HepG2 (cell line): ENCODE data around the gene OR51T1. TPM values are rescaled to one million over a fixed set of nuclear protein-coding genes. Genes with fewer than 3 reads are reported as not detected.

Source experiments
- ATAC-seq: fragments of 200-7000 bp; cut with Tn5 transposase; 3 replicates; pipeline ENCODE4 v1.9.1; 2020; ENCODE audit warnings: mild to moderate bottlenecking, moderate library complexity
- BruUV-seq: library from RNA; stranded (reverse); fragments of 400-500 nt; replicated peaks from 2 replicates; lab custom pipeline; 2021; lab: Mats Ljungman, UMichigan
- CTCF ChIA-PET: fragments of 300-600 bp; formaldehyde crosslinking; extraction: SDS; loops from one replicate; lab custom pipeline; 2021; ENCODE audit warnings: low total read pairs, inconsistent platforms, low intra/inter-chr PET ratio; lab: Yijun Ruan, JAX
- POLR2A ChIA-PET: fragments of 350-600 bp; sonication (Branson Sonifier 250); formaldehyde crosslinking; loops from one replicate; lab custom pipeline; 2020; ENCODE audit warnings: antibody characterized with exemption, inconsistent platforms; lab: Yijun Ruan, JAX
- DNase-seq: peaks from one replicate; pipeline ENCODE4 v3.0.0-alpha.2; 2015; ENCODE audit warnings: low spot score
- FAIRE-seq: peaks from 3 replicates; lab custom pipeline; 2011; peaks lifted over from hg19 to GRCh38; lab: Jason Lieb, UNC
- H2AFZ ChIP-seq: one replicate; pipeline ENCODE4 v1.6.1; 2011; ENCODE audit warnings: low read length, inconsistent platforms
- H3K27ac ChIP-seq: fragments of 300-600 bp; 3 replicates; pipeline ENCODE4 v1.8.0; 2011; ENCODE audit warnings: mixed run types, mild to moderate bottlenecking, mixed read lengths, low read length, inconsistent platforms; ENCODE audit not compliant: insufficient read depth; ENCODE audit errors: extremely low read length
- H3K27me3 ChIP-seq, 2 experiments: fragments of 200-600 bp in 1 of 2; 2 replicates in 1 of 2; 3 replicates in 1 of 2; pipeline versions ENCODE4 v1.6.0 to v1.8.0; 2011; ENCODE audit warnings: low read length in 2 of 2, mild to moderate bottlenecking in 2 of 2, moderate library complexity in 2 of 2, inconsistent platforms in 1 of 2; ENCODE audit not compliant: insufficient read depth in 2 of 2, control insufficient read depth in 1 of 2
- H3K36me3 ChIP-seq, 2 experiments: fragments of 200-600 bp in 1 of 2; replicated peaks in 1 of 2; 2 replicates in 1 of 2; 3 replicates in 1 of 2; pipeline versions ENCODE4 v1.5.1 to v1.8.0; 2011; ENCODE audit warnings: low read length in 2 of 2, inconsistent platforms in 1 of 2; ENCODE audit not compliant: insufficient read depth in 2 of 2, control insufficient read depth in 1 of 2
- H3K4me1 ChIP-seq: 2 replicates; pipeline ENCODE4 v1.5.1; 2012; ENCODE audit warnings: low read length, inconsistent platforms; ENCODE audit not compliant: insufficient read depth
- H3K4me2 ChIP-seq: 2 replicates; pipeline ENCODE4 v1.6.0; 2011; ENCODE audit warnings: low read depth, low read length, inconsistent platforms
- H3K4me3 ChIP-seq, 3 experiments: fragments of 200-600 bp in 1 of 3; sonication (generic), shearing (Covaris generic) in 1 of 3; replicated peaks in 1 of 3; 2 replicates each; pipeline ENCODE4 v1.5.1; 2011 to 2016; ENCODE audit warnings: low read length in 3 of 3, inconsistent platforms in 2 of 3, low read depth in 2 of 3, mild to moderate bottlenecking in 2 of 3, control low read depth in 1 of 3, mixed read lengths in 1 of 3; ENCODE audit not compliant: insufficient read depth in 1 of 3
- H3K79me2 ChIP-seq: one replicate; pipeline ENCODE4 v1.6.1; 2011; ENCODE audit warnings: low read length, inconsistent platforms; ENCODE audit not compliant: insufficient read depth
- H3K9ac ChIP-seq: 2 replicates; pipeline ENCODE4 v1.6.0; 2011; ENCODE audit warnings: mild to moderate bottlenecking, low read depth, low read length, inconsistent platforms; ENCODE audit not compliant: insufficient read depth
- H3K9me3 ChIP-seq: 2 replicates; pipeline ENCODE4 v1.5.1; 2012; ENCODE audit warnings: mild to moderate bottlenecking, low read length
- H4K20me1 ChIP-seq: 2 replicates; pipeline ENCODE4 v1.6.0; 2011; ENCODE audit warnings: inconsistent platforms, mild to moderate bottlenecking, low read length, moderate library complexity; ENCODE audit not compliant: insufficient read depth
- AKNA ChIP-seq: sonication (generic); formaldehyde crosslinking; IDR thresholded peaks from 2 replicates; pipeline ENCODE4 v1.4.0; 2020; ENCODE audit warnings: missing genetic modification reagents, borderline replicate concordance
- ATF1 ChIP-seq: IDR thresholded peaks from 2 replicates; pipeline ENCODE4 v1.6.1; 2016; ENCODE audit warnings: mild to moderate bottlenecking, control low read depth
- CCAR2 ChIP-seq: fragments of 200-400 bp; formaldehyde crosslinking; optimal IDR thresholded peaks from 2 replicates; pipeline ENCODE3; 2018; ENCODE audit warnings: low read depth, mild to moderate bottlenecking, low read length, moderate library complexity
- MED8 ChIP-seq: sonication (generic); formaldehyde crosslinking; IDR thresholded peaks from 2 replicates; pipeline ENCODE4 v1.8.1; 2023; ENCODE audit warnings: mild to moderate bottlenecking, missing genetic modification reagents; ENCODE audit not compliant: insufficient replicate concordance
- MTA3 ChIP-seq: sonication (generic); formaldehyde crosslinking; IDR thresholded peaks from 2 replicates; pipeline ENCODE4 v1.4.0; 2020; ENCODE audit warnings: missing genetic modification reagents
- RELA ChIP-seq: sonication (generic); formaldehyde crosslinking; IDR thresholded peaks from 2 replicates; pipeline ENCODE4 v1.4.0; 2020; ENCODE audit warnings: missing genetic modification reagents
- TBX3 ChIP-seq: fragments of 450-650 bp; IDR thresholded peaks from 2 replicates; pipeline ENCODE4 v1.6.1; 2017; ENCODE audit warnings: antibody characterized with exemption, mild to moderate bottlenecking, inconsistent platforms, borderline replicate concordance
- XBP1 ChIP-seq: sonication (generic); formaldehyde crosslinking; IDR thresholded peaks from 2 replicates; pipeline ENCODE4 v1.5.0; 2020; ENCODE audit warnings: missing genetic modification reagents
- ZNF10 ChIP-seq: sonication (generic); formaldehyde crosslinking; IDR thresholded peaks from 2 replicates; pipeline ENCODE4 v1.4.0; 2020; ENCODE audit warnings: mild to moderate bottlenecking, low read depth, missing genetic modification reagents, borderline replicate concordance
- ZNF572 ChIP-seq: sonication (generic); formaldehyde crosslinking; IDR thresholded peaks from 2 replicates; pipeline ENCODE4 v1.5.1; 2020; ENCODE audit warnings: mild to moderate bottlenecking, missing genetic modification reagents
- ZNF75D ChIP-seq: sonication (generic); formaldehyde crosslinking; IDR thresholded peaks from 2 replicates; pipeline ENCODE4 v1.8.1; 2023; ENCODE audit warnings: missing genetic modification reagents, mild to moderate bottlenecking, borderline replicate concordance
- WGBS: methylation state at CpG from one replicate; pipeline ENCODE4 v1.1.6; 2017; ENCODE audit warnings: low lambda C conversion rate; 5-methylcytosine and 5-hydroxymethylcytosine counted together
- in situ Hi-C: cut with HindIII; loops from 2 replicates; pipeline ENCODE4 v1.10.0; 2017; ENCODE audit warnings: low pct_unique_long_range_greater_than_20kb; ENCODE audit not compliant: extremely low pct_ligation_motif_present
- intact Hi-C: fragments of 100-400 bp; cut with micrococcal nuclease; formaldehyde crosslinking; loops from one replicate; pipeline ENCODE4 v1.10.0; 2022; ENCODE audit not compliant: unreplicated experiment
- polyA plus RNA-seq, 8 experiments: library from polyadenylated mRNA; depleted of rRNA in 3 of 8; stranded (reverse) in 7 of 8; unstranded in 1 of 8; fragments of >200 nt; fragmentation: Illumina TruSeq in 4 of 8; extraction: Trizol in 4 of 8; gene quantifications; 2 replicates each; pipeline versions ENCODE4 v1.2.1 to v1.2.3, GENCODE V29; 2011 to 2016; ENCODE audit warnings: low read depth in 4 of 8, missing spikeins in 1 of 8, mixed read lengths in 1 of 8; ENCODE audit not compliant: insufficient read depth in 1 of 8
- total RNA-seq, 5 experiments: library from RNA; depleted of rRNA; stranded (reverse); fragments of >200 nt; fragmentation: Illumina TruSeq; extraction: Trizol; gene quantifications; 2 replicates each; pipeline ENCODE4 v1.2.3, GENCODE V29; 2016; ENCODE audit warnings: low read depth in 1 of 5

Gene OR51T1
- total and polyA plus RNA-seq, 2 of the 13 experiments (the other 11 are each of a cell fraction or from before 2014, with no cell fraction given): not detected

DNA sequence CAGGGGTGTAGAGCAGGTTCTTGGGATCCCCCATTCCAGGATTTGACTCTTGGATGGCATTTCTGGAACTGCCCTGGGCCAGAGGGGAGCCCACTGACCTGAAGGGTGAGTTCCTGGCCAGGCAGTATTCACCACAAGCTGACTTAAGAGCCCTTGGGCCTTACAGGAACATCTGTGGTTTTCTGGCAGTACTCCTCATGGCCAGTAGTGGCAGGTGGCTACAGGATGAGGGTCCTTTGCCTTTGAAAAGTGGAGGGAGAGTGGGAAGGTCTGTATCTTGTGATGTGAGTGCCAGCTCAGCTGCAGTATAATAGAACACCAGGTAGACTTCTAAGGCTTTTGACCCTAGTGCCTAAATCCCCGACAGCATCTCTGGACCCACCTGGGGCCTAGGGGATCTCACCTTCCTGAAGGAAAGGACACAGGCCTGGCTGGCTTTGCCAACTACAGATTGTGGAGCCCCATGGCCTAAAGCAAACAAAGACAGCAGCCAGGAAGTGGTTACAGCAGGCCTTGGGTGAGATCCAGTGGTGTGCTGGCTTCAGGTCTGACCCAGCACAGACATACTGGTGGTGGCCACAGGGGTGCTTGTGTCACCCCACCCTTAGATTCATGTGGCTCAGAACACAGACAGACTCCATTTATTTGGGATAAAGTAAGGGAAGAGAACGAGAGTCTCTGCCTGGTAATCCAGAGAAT lies 41.7 kb upstream of the OR51T1 start:
- Histone ChIP-seq H3K79me2 (no peaks in the 10 kb centered on the region), H3K36me3 (no peaks in the 10 kb centered on the region), H4K20me1 (no peaks in the 10 kb centered on the region), H3K4me2 (no peak overlapping the region), H2AFZ (no peak overlapping the region), H3K9ac (no peak overlapping the region), H3K27ac (no peak overlapping the region), H3K4me3 (no peak overlapping the region), H3K27me3 (no peaks in the 10 kb centered on the region; a peak in 1 of 5 replicates), H3K9me3 (no peaks in the 10 kb centered on the region), H3K4me1 (no peaks in the 10 kb centered on the region)
- DNase-seq (no peak), ATAC-seq (no peak), FAIRE-seq (no peak)
- ChIA-PET CTCF (no interaction called here), POLR2A (no interaction called here)
- intact Hi-C loops (no loop called here), in situ Hi-C loops (loop anchor here (25.0 kb wide), 1 partner anchor 103 kb away; no protein-coding TSS in a partner anchor)
- no TSS peak for BruUV-seq
- WGBS: 0% methylated on average over 1 of the region's 2 CpGs
- no peak for TF ChIP-seq ZNF572 (CRISPR knock-in tag)
- no peak for TF ChIP-seq CCAR2
- TF ChIP-seq XBP1 (CRISPR knock-in tag): no peak
- TF ChIP-seq MED8 (CRISPR knock-in tag): no peak
- no peak for TF ChIP-seq AKNA (CRISPR knock-in tag)
- no peak for TF ChIP-seq MTA3 (CRISPR knock-in tag)
- no peak for TF ChIP-seq RELA (CRISPR knock-in tag)
- TF ChIP-seq ATF1 (CRISPR knock-in tag): no peak
- no peak for TF ChIP-seq ZNF10 (CRISPR knock-in tag)
- no peak for TF ChIP-seq ZNF75D (CRISPR knock-in tag)
- TF ChIP-seq TBX3: no peak
